Left lung (tissue), 10 donors: ENCODE results near the gene PSENEN. TPM values are rescaled to one million over a fixed set of nuclear protein-coding genes. Genes with fewer than 3 reads are reported as not detected.
A peak's percentile ranks its signal among the peaks of the same experiment; 100 is the strongest.

Experiments
- ATAC-seq: fragments of 200-7000 bp; cut with Tn5 transposase; one replicate; pipeline ENCODE4 v1.9.1; 2020; ENCODE audit warnings: moderate library complexity
- DNase-seq, 4 donors: peaks; one replicate each; pipeline ENCODE4 v3.0.0-alpha.2; 2013 to 2020
- H3K27ac ChIP-seq, 2 donors: fragments of 200-600 bp; sonication (generic) in 1 of 2; one replicate each; pipeline versions ENCODE4 v1.5.0 to v1.8.0; 2020 to 2021
- H3K27me3 ChIP-seq, 2 donors: fragments of 200-600 bp; sonication (generic) in 1 of 2; one replicate each; pipeline versions ENCODE4 v1.5.0 to v1.8.0; 2020 to 2021
- H3K36me3 ChIP-seq, 2 donors: fragments of 200-600 bp; sonication (generic) in 1 of 2; one replicate each; pipeline versions ENCODE4 v1.5.0 to v1.8.0; 2020 to 2021
- H3K4me1 ChIP-seq, 2 donors: fragments of 200-600 bp; one replicate each; pipeline ENCODE4 v1.8.0; 2021
- H3K4me3 ChIP-seq, 2 donors: fragments of 200-600 bp; sonication (generic) in 1 of 2; one replicate each; pipeline versions ENCODE4 v1.5.0 to v1.8.0; 2020 to 2021; ENCODE audit warnings: mild to moderate bottlenecking in 1 of 2
- H3K9me3 ChIP-seq, 2 donors: fragments of 200-600 bp; sonication (generic) in 1 of 2; one replicate each; pipeline versions ENCODE4 v1.5.0 to v1.8.0; 2020 to 2021
- CTCF ChIP-seq, 2 donors: fragments of 200-600 bp; sonication (generic) in 1 of 2; IDR thresholded peaks; one replicate each; pipeline versions ENCODE4 v1.5.0 to v1.8.0; 2021; ENCODE audit warnings: antibody characterized with exemption in 2 of 2
- intact Hi-C, 2 donors: fragments of 100-400 bp; cut with DNase I; formaldehyde crosslinking; loops; one replicate each; pipeline versions ENCODE4 v1.11.2 to v1.14.2; 2022
- polyA plus RNA-seq, 6 donors: library from polyadenylated mRNA; unstranded; fragments of 120-200 nt; gene quantifications; one replicate each; pipeline ENCODE4 v1.2.1, GENCODE V29; 2013; ENCODE audit not compliant: insufficient read length in 6 of 6
- total RNA-seq, 2 donors: library from RNA; stranded (reverse); fragmentation: NEBNext Ultra II Directional; extraction: Animal tissue kit (Norgen Biotek cat#: 25700); gene quantifications; one replicate each; pipeline ENCODE4 v1.2.1, GENCODE V29; 2021
- donor health status: DM: no; HTN: yes; CAD: no.
- donor health status: DM: no; HTN: no; CAD: no.

The PSENEN gene
- total and polyA plus RNA-seq, 8 donors: 39.6 to 90.3 (median 50.6) TPM

- Histone ChIP-seq H3K4me3 (no peak overlapping the region), H3K36me3 (peaks cover 0 to 30% of the 10 kb centered on the region in 2 donors), H3K27me3 (no peaks in the 10 kb centered on the region), H3K4me1 (no peaks in the 10 kb centered on the region), H3K27ac (no peak overlapping the region), H3K9me3 (no peaks in the 10 kb centered on the region)
- intact Hi-C loops: no loop called here
- no peak for TF ChIP-seq CTCF (IDR thresholded peaks at IDR 0.05)
- DNase-seq: no peak
- ATAC-seq: no peak
Measured at GRCh38 chr19:35789195-35789977, 43.9 kb downstream of the PSENEN start.

- peaks cover 0 to 23% of the 10 kb centered on the region in 2 donors for H3K36me3 ChIP-seq
- intact Hi-C loops: no loop called here
- no peak overlapping the region for H3K4me3 ChIP-seq
- TF ChIP-seq CTCF (IDR thresholded peaks at IDR 0.05): no peak
- peaks cover 0 to under 1% of the 10 kb centered on the region in 2 donors for H3K27me3 ChIP-seq
- H3K9me3 ChIP-seq: no peaks in the 10 kb centered on the region
- ATAC-seq (no peak), DNase-seq (peak in 1 of 4 donors; percentile 75)
- no peaks in the 10 kb centered on the region for H3K4me1 ChIP-seq
- H3K27ac ChIP-seq: no peak overlapping the region
Measured at GRCh38 chr19:35789978-35790944, 44.8 kb downstream of the PSENEN start.

GRCh38 chr19:35790981-35791813 lies 45.7 kb downstream of the PSENEN start:
- H3K4me1 ChIP-seq: no peaks in the 10 kb centered on the region
- ATAC-seq (no peak), DNase-seq (no peak)
- peaks cover 3 to 10% of the 10 kb centered on the region in 2 donors for H3K27me3 ChIP-seq
- H3K36me3 ChIP-seq: peaks cover 0 to 14% of the 10 kb centered on the region in 2 donors
- intact Hi-C loops: no loop called here
- H3K27ac ChIP-seq: no peak overlapping the region
- H3K4me3 ChIP-seq: no peak overlapping the region
- no peaks in the 10 kb centered on the region for H3K9me3 ChIP-seq
- no peak for TF ChIP-seq CTCF (IDR thresholded peaks at IDR 0.05)

GRCh38 chr19:35791814-35792279 lies 46.4 kb downstream of the PSENEN start:
- H3K4me1 ChIP-seq: no peaks in the 10 kb centered on the region
- no peak overlapping the region for H3K27ac ChIP-seq
- DNase-seq (no peak), ATAC-seq (no peak)
- no peak for TF ChIP-seq CTCF (IDR thresholded peaks at IDR 0.05)
- H3K4me3 ChIP-seq: no peak overlapping the region
- H3K36me3 ChIP-seq: peaks cover 0 to 8% of the 10 kb centered on the region in 2 donors
- peaks cover 7 to 16% of the 10 kb centered on the region in 2 donors for H3K27me3 ChIP-seq
- no peaks in the 10 kb centered on the region for H3K9me3 ChIP-seq
- intact Hi-C loops: no loop called here
